Neural cell (in vitro differentiated cells): ENCODE measurements around the gene TENT4B. TPM values are rescaled to one million over a fixed set of nuclear protein-coding genes. Genes with fewer than 3 reads are reported as not detected.
A peak's percentile ranks its signal among the peaks of the same experiment; 100 is the strongest.

Experiments used
- H2AFZ ChIP-seq: fragments of 200-600, 300-800 bp; sonication (generic), shearing (Covaris generic); 2 replicates; pipeline ENCODE4 v1.6.0; 2014; ENCODE audit warnings: low read depth, mild to moderate bottlenecking, antibody characterized with exemption, low read length, moderate library complexity
- H3F3A ChIP-seq: fragments of 200-600 bp; shearing (Covaris generic); 2 replicates; pipeline ENCODE4 v1.6.1; 2016; ENCODE audit warnings: mild to moderate bottlenecking, moderate library complexity, mixed read lengths, antibody characterized with exemption, low read length; ENCODE audit not compliant: insufficient read depth, poor library complexity, severe bottlenecking
- H3K27ac ChIP-seq: fragments of 200-600, 300-800 bp; sonication (generic), shearing (Covaris generic); 2 replicates; pipeline ENCODE4 v1.5.1; 2014; ENCODE audit warnings: mild to moderate bottlenecking, low read length, moderate library complexity
- H3K27me3 ChIP-seq: fragments of 300-800, 200-600 bp; sonication (generic), shearing (Covaris generic); 2 replicates; pipeline ENCODE4 v1.6.0; 2014; ENCODE audit warnings: mild to moderate bottlenecking, low read depth, low read length, moderate library complexity; ENCODE audit not compliant: insufficient read depth
- H3K36me3 ChIP-seq: fragments of 300-800, 200-600 bp; sonication (generic), shearing (Covaris generic); 2 replicates; pipeline ENCODE4 v1.5.1; 2014; ENCODE audit warnings: mild to moderate bottlenecking, antibody characterized with exemption, low read length, moderate library complexity; ENCODE audit not compliant: insufficient read depth
- H3K4me2 ChIP-seq: fragments of 300-800, 200-600 bp; sonication (generic), shearing (Covaris generic); 2 replicates; pipeline ENCODE4 v1.6.0; 2014; ENCODE audit warnings: mild to moderate bottlenecking, low read length
- H3K4me3 ChIP-seq: fragments of 300-800, 200-600 bp; sonication (generic), shearing (Covaris generic); 2 replicates; pipeline ENCODE4 v1.5.1; 2014; ENCODE audit warnings: mild to moderate bottlenecking, low read length, moderate library complexity
- H3K79me2 ChIP-seq: fragments of 200-600 bp; shearing (Covaris generic); replicated peaks from 2 replicates; pipeline ENCODE4 v1.6.0; 2014; ENCODE audit warnings: mild to moderate bottlenecking, low read length, moderate library complexity; ENCODE audit not compliant: insufficient read depth
- H3K9ac ChIP-seq: fragments of 300-800, 200-600 bp; sonication (generic), shearing (Covaris generic); 2 replicates; pipeline ENCODE4 v1.6.1; 2016; ENCODE audit warnings: mild to moderate bottlenecking, low read length, mixed read lengths
- H3K9me2 ChIP-seq: fragments of 200-600 bp; shearing (Covaris generic); 2 replicates; pipeline ENCODE4 v1.6.1; 2016; ENCODE audit warnings: mild to moderate bottlenecking, low read length, mixed read lengths; ENCODE audit not compliant: insufficient read depth
- H3K9me3 ChIP-seq: fragments of 200-600, 300-800 bp; sonication (generic), shearing (Covaris generic); 2 replicates; pipeline ENCODE4 v1.6.1; 2016; ENCODE audit warnings: mild to moderate bottlenecking, mixed run types, low read length, moderate library complexity, mixed read lengths
- H4K20me1 ChIP-seq: fragments of 200-600 bp; shearing (Covaris generic); 2 replicates; pipeline ENCODE4 v1.6.1; 2016; ENCODE audit warnings: mild to moderate bottlenecking, mixed run types; ENCODE audit not compliant: insufficient read depth
- CTCF ChIP-seq: fragments of 450-650 bp; IDR thresholded peaks from 2 replicates; pipeline ENCODE4 v1.5.1; 2014; ENCODE audit warnings: antibody characterized with exemption, mild to moderate bottlenecking, moderate library complexity; ENCODE audit not compliant: poor library complexity, severe bottlenecking
- EP300 ChIP-seq: fragments of 450-650 bp; conservative IDR thresholded peaks from 2 replicates; pipeline ENCODE4 v1.6.1; 2014; ENCODE audit warnings: antibody characterized with exemption, mild to moderate bottlenecking, moderate library complexity; ENCODE audit not compliant: poor library complexity, severe bottlenecking
- MXI1 ChIP-seq: fragments of 450-650 bp; conservative IDR thresholded peaks from 2 replicates; pipeline ENCODE4 v1.6.1; 2014; ENCODE audit warnings: antibody characterized with exemption, mild to moderate bottlenecking; ENCODE audit not compliant: poor library complexity, severe bottlenecking
- POLR2AphosphoS5 ChIP-seq: IDR thresholded peaks from 2 replicates; pipeline ENCODE4 v1.6.1; 2012
- RAD21 ChIP-seq: fragments of 450-650 bp; conservative IDR thresholded peaks from 2 replicates; pipeline ENCODE4 v1.6.1; 2014; ENCODE audit warnings: antibody characterized with exemption, mild to moderate bottlenecking, moderate library complexity
- REST ChIP-seq: IDR thresholded peaks from 2 replicates; pipeline ENCODE4 v1.6.1; 2012; ENCODE audit warnings: borderline replicate concordance
- TAF1 ChIP-seq: IDR thresholded peaks from 2 replicates; pipeline ENCODE4 v1.6.1; 2012; ENCODE audit warnings: low read depth
- polyA plus RNA-seq: library from polyadenylated mRNA; depleted of rRNA; stranded (reverse); fragments of >200 nt; gene quantifications from 2 replicates; pipeline ENCODE4 v1.2.3, GENCODE V29; 2014

The TENT4B gene
- polyA plus RNA-seq, 1 donor from 2014 or later = 16.9 TPM

GRCh38 chr16:50153596-50154419 is 702 bp downstream of the TENT4B start:
- no peaks in the 10 kb centered on the region for H3K27me3 ChIP-seq
- peaks cover 45% of the 10 kb centered on the region for H3K79me2 ChIP-seq
- H2AFZ ChIP-seq = peak overlapping the region; percentile 38

GRCh38 chr16:50154420-50154950 is 1.4 kb downstream of the TENT4B start:
- H3K27ac ChIP-seq = peak overlapping the region; percentile 28
- H3K4me2 ChIP-seq = peak overlapping the region; percentile 95
- TF ChIP-seq POLR2AphosphoS5 = peak; percentile 2
- TF ChIP-seq EP300 = no peak
- no peak for TF ChIP-seq TAF1
- no peak for TF ChIP-seq CTCF
- no peak for TF ChIP-seq RAD21
- TF ChIP-seq MXI1 = no peak
- H3K27me3 ChIP-seq = no peaks in the 10 kb centered on the region
- H3K4me3 ChIP-seq = peak overlapping the region; percentile 99
- H3K9ac ChIP-seq = peak overlapping the region; percentile 78
- peaks cover 45% of the 10 kb centered on the region for H3K79me2 ChIP-seq
- H3F3A ChIP-seq = no peaks in the 10 kb centered on the region
- no peaks in the 10 kb centered on the region for H3K9me3 ChIP-seq
- peaks cover 6% of the 10 kb centered on the region for H4K20me1 ChIP-seq
- no peaks in the 10 kb centered on the region for H3K36me3 ChIP-seq
- H2AFZ ChIP-seq = peak overlapping the region; percentile 38
- H3K9me2 ChIP-seq = no peaks in the 10 kb centered on the region

More at GRCh38 chr16:50153596-50154419, 702 bp downstream of the TENT4B start:
- no peaks in the 10 kb centered on the region for H3K9me3 ChIP-seq
- H4K20me1 ChIP-seq = peaks cover 6% of the 10 kb centered on the region
- peak overlapping the region; percentile 95 for H3K4me2 ChIP-seq
- no peaks in the 10 kb centered on the region for H3K36me3 ChIP-seq
- TF ChIP-seq REST = no peak
- TF ChIP-seq MXI1 = peak; percentile 35
- peak; percentile 7 for TF ChIP-seq POLR2AphosphoS5
- no peaks in the 10 kb centered on the region for H3K9me2 ChIP-seq
- H3K27ac ChIP-seq = peak overlapping the region; percentile 28
- H3F3A ChIP-seq = no peaks in the 10 kb centered on the region
- H3K9ac ChIP-seq = peak overlapping the region; percentile 78
- peak overlapping the region; percentile 99 for H3K4me3 ChIP-seq
